Esophagus (tissue), 2 donors: ENCODE results near the gene MYBL2. TPM values are rescaled to one million over a fixed set of nuclear protein-coding genes. Genes with fewer than 3 reads are reported as not detected.

ENCODE experiments used
- H3K27ac ChIP-seq, 2 donors: one replicate each; pipeline ENCODE4 v1.5.1; 2013; ENCODE audit warnings: low read depth in 2 of 2, mild to moderate bottlenecking in 2 of 2, inconsistent platforms in 1 of 2, low read length in 1 of 2, moderate library complexity in 1 of 2
- H3K27me3 ChIP-seq, 2 donors: one replicate each; pipeline ENCODE4 v1.6.1; 2013; ENCODE audit warnings: low read length in 2 of 2, control low read depth in 1 of 2, mild to moderate bottlenecking in 1 of 2; ENCODE audit not compliant: insufficient read depth in 2 of 2, control insufficient read depth in 1 of 2
- H3K36me3 ChIP-seq, 2 donors: one replicate each; pipeline ENCODE4 v1.6.1; 2013; ENCODE audit warnings: low read length in 1 of 2; ENCODE audit not compliant: control insufficient read depth in 2 of 2, insufficient read depth in 2 of 2
- H3K4me1 ChIP-seq, 2 donors: one replicate each; pipeline ENCODE4 v1.6.1; 2013; ENCODE audit warnings: low read length in 1 of 2; ENCODE audit not compliant: control insufficient read depth in 2 of 2, insufficient read depth in 2 of 2
- H3K4me3 ChIP-seq, 2 donors: one replicate each; pipeline ENCODE4 v1.5.1; 2013; ENCODE audit warnings: low read length in 2 of 2, mild to moderate bottlenecking in 2 of 2, low read depth in 1 of 2, moderate library complexity in 1 of 2
- H3K9me3 ChIP-seq, 2 donors: one replicate each; pipeline ENCODE4 v1.6.1; 2013; ENCODE audit warnings: mild to moderate bottlenecking in 2 of 2, low read depth in 1 of 2, low read length in 1 of 2, moderate library complexity in 1 of 2; ENCODE audit not compliant: control insufficient read depth in 2 of 2, insufficient read depth in 1 of 2
- WGBS, 2 donors: extraction: QIAGEN DNeasy Blood & Tissue Kit; methylation state at CpG; one replicate each; pipeline ENCODE4 v1.1.7; 2013; 5-methylcytosine and 5-hydroxymethylcytosine counted together
- polyA plus RNA-seq, 2 donors: library from polyadenylated mRNA; stranded (reverse); fragments of 200-250 nt; gene quantifications; one replicate each; pipeline ENCODE4 v1.2.3, GENCODE V29; 2013
- donor health status: healthy with polysubstance abuse.
- donor health status: Bipolar disorder and iron deficiency.

Gene MYBL2
- polyA plus RNA-seq, 2 donors, result 9.3 to 11.6 TPM

- H3K27ac ChIP-seq, result no peak overlapping the region
- WGBS, 2 donors, result 84 to 86% methylated on average over 7 of the region's 7 CpGs
- no peak overlapping the region for H3K4me3 ChIP-seq
- H3K36me3 ChIP-seq, result no peaks in the 10 kb centered on the region
- H3K9me3 ChIP-seq, result no peaks in the 10 kb centered on the region
- no peaks in the 10 kb centered on the region for H3K4me1 ChIP-seq
- H3K27me3 ChIP-seq, result no peaks in the 10 kb centered on the region
Measured at GRCh38 chr20:43680981-43681380, 14.1 kb downstream of the MYBL2 start.

DNA sequence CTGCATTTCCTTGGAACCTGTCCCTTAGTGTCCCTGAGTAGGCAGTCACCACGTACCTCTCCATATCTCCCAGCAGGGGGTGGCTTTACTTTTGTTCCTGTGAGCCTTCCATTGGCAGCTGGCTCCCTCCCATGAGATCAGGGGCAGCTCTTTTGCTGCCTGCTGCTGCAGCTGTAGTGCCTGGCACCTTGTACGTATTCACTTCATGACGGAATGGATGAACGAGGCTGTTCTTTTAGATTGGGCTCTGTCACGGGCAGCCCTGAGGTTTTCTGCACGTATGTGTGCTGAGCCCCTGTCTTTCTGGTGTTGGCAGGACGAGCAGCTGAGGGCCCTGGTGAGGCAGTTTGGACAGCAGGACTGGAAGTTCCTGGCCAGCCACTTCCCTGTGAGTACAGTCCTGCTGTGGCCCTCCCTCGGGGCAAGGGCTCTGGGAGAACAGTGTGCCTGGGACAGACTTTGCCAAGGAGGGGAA, 14.6 kb downstream of the MYBL2 start:
- Histone ChIP-seq H3K36me3 (no peaks in the 10 kb centered on the region), H3K9me3 (no peaks in the 10 kb centered on the region), H3K4me3 (no peak overlapping the region), H3K4me1 (no peaks in the 10 kb centered on the region), H3K27me3 (no peaks in the 10 kb centered on the region), H3K27ac (no peak overlapping the region)
- 75 to 83% methylated on average over 8 of the region's 8 CpGs for WGBS, 2 donors

GRCh38 chr20:43681991-43682410, 15.1 kb downstream of the MYBL2 start:
- WGBS, 2 donors, result 57 to 63% methylated on average over 2 of the region's 2 CpGs
- Histone ChIP-seq H3K4me3 (no peak overlapping the region), H3K36me3 (no peaks in the 10 kb centered on the region), H3K27me3 (no peaks in the 10 kb centered on the region), H3K4me1 (no peaks in the 10 kb centered on the region), H3K27ac (no peak overlapping the region), H3K9me3 (no peaks in the 10 kb centered on the region)

DNA sequence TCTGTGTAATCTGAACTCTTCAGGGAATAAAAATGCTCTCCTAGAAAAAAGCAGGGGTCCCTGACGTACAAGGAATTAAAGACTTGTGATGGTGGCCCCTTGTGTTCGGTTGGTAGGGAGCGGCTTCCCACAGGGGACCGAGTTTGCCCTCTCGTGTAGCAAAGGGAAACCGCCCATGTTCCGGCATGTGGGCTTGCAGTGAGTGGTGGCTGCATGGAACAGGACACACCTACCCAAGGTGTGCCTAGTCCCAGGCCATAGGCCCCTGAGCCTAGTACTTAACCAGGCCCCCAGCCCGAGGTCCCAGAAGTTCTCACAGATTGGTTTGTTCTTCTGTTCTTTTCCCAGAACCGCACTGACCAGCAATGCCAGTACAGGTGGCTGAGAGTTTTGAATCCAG, 15.5 kb downstream of the MYBL2 start:
- WGBS, 2 donors, result 91 to 95% methylated on average over 9 of the region's 9 CpGs
- no peak overlapping the region for H3K4me3 ChIP-seq
- no peaks in the 10 kb centered on the region for H3K36me3 ChIP-seq
- H3K9me3 ChIP-seq, result no peaks in the 10 kb centered on the region
- no peaks in the 10 kb centered on the region for H3K27me3 ChIP-seq
- no peak overlapping the region for H3K27ac ChIP-seq
- H3K4me1 ChIP-seq, result no peaks in the 10 kb centered on the region

DNA sequence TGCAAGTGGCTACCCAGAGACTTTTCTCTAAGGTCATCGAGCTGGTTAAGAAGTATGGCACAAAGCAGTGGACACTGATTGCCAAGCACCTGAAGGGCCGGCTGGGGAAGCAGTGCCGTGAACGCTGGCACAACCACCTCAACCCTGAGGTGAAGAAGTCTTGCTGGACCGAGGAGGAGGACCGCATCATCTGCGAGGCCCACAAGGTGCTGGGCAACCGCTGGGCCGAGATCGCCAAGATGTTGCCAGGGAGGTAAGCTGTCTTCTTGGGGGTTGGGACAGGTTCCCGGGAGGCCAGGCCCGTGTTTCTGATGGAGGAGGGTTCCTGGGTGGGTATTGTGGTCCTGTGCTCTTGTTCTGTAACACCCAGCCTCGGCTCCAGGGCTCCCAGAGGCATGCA, 19.9 kb downstream of the MYBL2 start:
- H3K27me3 ChIP-seq, result no peaks in the 10 kb centered on the region
- WGBS, 2 donors, result 93 to 95% methylated on average over 13 of the region's 13 CpGs
- H3K9me3 ChIP-seq, result no peaks in the 10 kb centered on the region
- no peaks in the 10 kb centered on the region for H3K4me1 ChIP-seq
- H3K4me3 ChIP-seq, result no peak overlapping the region
- H3K36me3 ChIP-seq, result peaks cover 0 to 2% of the 10 kb centered on the region in 2 donors
- no peak overlapping the region for H3K27ac ChIP-seq

DNA sequence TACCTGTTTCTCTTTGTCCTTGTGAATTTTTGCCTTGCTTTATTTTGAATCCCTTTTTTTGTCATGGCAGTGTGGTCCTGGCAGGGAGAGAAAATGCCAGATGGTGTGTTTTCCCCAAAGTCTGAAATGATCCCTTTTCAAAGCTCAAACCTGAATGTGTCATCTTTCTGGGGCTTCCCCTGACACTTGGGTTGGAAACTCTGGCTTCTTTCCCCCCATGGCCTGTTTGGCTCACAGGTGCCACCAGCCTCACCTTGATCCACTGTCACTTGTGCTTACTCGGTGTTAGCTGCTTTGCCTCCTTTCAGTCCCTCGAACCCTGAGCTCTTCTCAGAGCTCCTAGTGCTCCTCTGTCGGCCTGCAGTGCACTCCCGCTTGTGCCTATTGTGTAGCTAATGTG, 22.3 kb downstream of the MYBL2 start:
- 81 to 93% methylated on average over 4 of the region's 4 CpGs for WGBS, 2 donors
- Histone ChIP-seq H3K36me3 (peaks cover 0 to 2% of the 10 kb centered on the region in 2 donors), H3K27me3 (no peaks in the 10 kb centered on the region), H3K27ac (no peak overlapping the region), H3K4me1 (no peaks in the 10 kb centered on the region), H3K4me3 (no peak overlapping the region), H3K9me3 (no peaks in the 10 kb centered on the region)

- Histone ChIP-seq H3K9me3 (no peaks in the 10 kb centered on the region), H3K27me3 (no peaks in the 10 kb centered on the region), H3K27ac (no peak overlapping the region), H3K36me3 (peaks cover 0 to 2% of the 10 kb centered on the region in 2 donors), H3K4me1 (no peaks in the 10 kb centered on the region), H3K4me3 (no peak overlapping the region)
- WGBS, 2 donors, result 85 to 91% methylated on average over 9 of the region's 9 CpGs
Measured at GRCh38 chr20:43690943-43691598, 24.2 kb downstream of the MYBL2 start.

GRCh38 chr20:43691928-43692524, 25.1 kb downstream of the MYBL2 start:
- Histone ChIP-seq H3K36me3 (peaks cover 0 to 2% of the 10 kb centered on the region in 2 donors), H3K4me1 (no peaks in the 10 kb centered on the region), H3K4me3 (no peak overlapping the region), H3K9me3 (no peaks in the 10 kb centered on the region), H3K27ac (no peak overlapping the region), H3K27me3 (no peaks in the 10 kb centered on the region)
- WGBS, 2 donors, result 82 to 89% methylated on average over 5 of the region's 5 CpGs

- Histone ChIP-seq H3K4me1 (no peaks in the 10 kb centered on the region), H3K36me3 (no peaks in the 10 kb centered on the region), H3K9me3 (no peaks in the 10 kb centered on the region), H3K27me3 (no peaks in the 10 kb centered on the region), H3K27ac (no peak overlapping the region), H3K4me3 (no peak overlapping the region)
- WGBS, 2 donors, result 92 to 94% methylated on average over 3 of the region's 3 CpGs
Measured at GRCh38 chr20:43694763-43695162, 27.8 kb downstream of the MYBL2 start.

GRCh38 chr20:43695571-43695970, 28.7 kb downstream of the MYBL2 start:
- Histone ChIP-seq H3K36me3 (no peaks in the 10 kb centered on the region), H3K27me3 (no peaks in the 10 kb centered on the region), H3K9me3 (no peaks in the 10 kb centered on the region), H3K4me1 (no peaks in the 10 kb centered on the region), H3K4me3 (no peak overlapping the region), H3K27ac (no peak overlapping the region)
- 86 to 88% methylated on average over 8 of the region's 8 CpGs for whole genome bisulfite sequencing, 2 donors
